Keratinocyte (primary cell): ENCODE data around the gene HK2. TPM values are rescaled to one million over a fixed set of nuclear protein-coding genes. Genes with fewer than 3 reads are reported as not detected.
A peak's percentile ranks its signal among the peaks of the same experiment; 100 is the strongest.

ENCODE experiments used
- DNase-seq: peaks from one replicate; pipeline ENCODE4 v3.0.0-alpha.2; 2011; ENCODE audit warnings: low read depth, missing footprints, low spot score
- FAIRE-seq: peaks from 2 replicates; lab custom pipeline; 2011; peaks lifted over from hg19 to GRCh38; lab: Jason Lieb, UNC
- H2AFZ ChIP-seq: 2 replicates; pipeline ENCODE4 v1.6.0; 2012; ENCODE audit warnings: low read length, control low read depth, inconsistent platforms; ENCODE audit not compliant: control insufficient read depth
- H3K27ac ChIP-seq: 2 replicates; pipeline ENCODE4 v1.5.1; 2011; ENCODE audit warnings: low read length; ENCODE audit not compliant: control insufficient read depth, insufficient read depth
- H3K27me3 ChIP-seq: 3 replicates; pipeline ENCODE4 v1.6.0; 2011; ENCODE audit warnings: low read length; ENCODE audit not compliant: control insufficient read depth, insufficient read depth; ENCODE audit errors: extremely low read depth
- H3K36me3 ChIP-seq, 2 experiments: 2 replicates in 1 of 2; 3 replicates in 1 of 2; pipeline ENCODE4 v1.5.1; 2011; ENCODE audit warnings: low read length in 2 of 2, mild to moderate bottlenecking in 1 of 2; ENCODE audit not compliant: control insufficient read depth in 2 of 2, insufficient read depth in 2 of 2; ENCODE audit errors: extremely low read depth in 1 of 2
- H3K4me1 ChIP-seq: 3 replicates; pipeline ENCODE4 v1.5.1; 2011; ENCODE audit warnings: low read length; ENCODE audit not compliant: control insufficient read depth, insufficient read depth; ENCODE audit errors: extremely low read depth
- H3K4me2 ChIP-seq: 3 replicates; pipeline ENCODE4 v1.6.0; 2011; ENCODE audit warnings: low read depth, low read length; ENCODE audit not compliant: control insufficient read depth, insufficient read depth; ENCODE audit errors: extremely low read depth
- H3K4me3 ChIP-seq, 3 experiments: fragments of 200-600 bp in 1 of 3; sonication (generic) in 1 of 3; 2 replicates in 2 of 3; 3 replicates in 1 of 3; pipeline ENCODE4 v1.5.1; 2011 to 2016; ENCODE audit warnings: low read length in 3 of 3, mild to moderate bottlenecking in 3 of 3, control low read depth in 2 of 3, inconsistent platforms in 1 of 3, low read depth in 1 of 3, mixed read lengths in 1 of 3, mixed run types in 1 of 3, moderate library complexity in 1 of 3; ENCODE audit not compliant: control insufficient read depth in 2 of 3, insufficient read depth in 2 of 3; ENCODE audit errors: extremely low read depth in 1 of 3
- H3K79me2 ChIP-seq: 2 replicates; pipeline ENCODE4 v1.6.0; 2012; ENCODE audit warnings: low read length; ENCODE audit not compliant: control insufficient read depth, insufficient read depth
- H3K9ac ChIP-seq: 3 replicates; pipeline ENCODE4 v1.6.0; 2011; ENCODE audit warnings: low read length; ENCODE audit not compliant: control insufficient read depth, insufficient read depth; ENCODE audit errors: extremely low read depth
- H3K9me1 ChIP-seq: 3 replicates; pipeline ENCODE4 v1.6.0; 2011; ENCODE audit warnings: low read length; ENCODE audit not compliant: control insufficient read depth, insufficient read depth; ENCODE audit errors: extremely low read depth
- H3K9me3 ChIP-seq: 2 replicates; pipeline ENCODE4 v1.5.1; 2012; ENCODE audit warnings: low read depth, low read length; ENCODE audit not compliant: control insufficient read depth
- H4K20me1 ChIP-seq: 3 replicates; pipeline ENCODE4 v1.6.0; 2011; ENCODE audit warnings: low read length; ENCODE audit not compliant: control insufficient read depth, insufficient read depth; ENCODE audit errors: extremely low read depth
- EZH2 ChIP-seq: IDR thresholded peaks from one replicate; pipeline ENCODE4 v1.6.1; 2012; ENCODE audit warnings: inconsistent platforms, mild to moderate bottlenecking, low read length, moderate library complexity
- dilution Hi-C: fragments of 300-500 bp; cut with MboI; formaldehyde crosslinking; loops from one replicate; pipeline ENCODE4 v1.7.0; 2020; ENCODE audit warnings: low sequenced_read_pairs; ENCODE audit not compliant: extremely low pct_ligation_motif_present
- polyA plus RNA-seq, 5 experiments: library from polyadenylated mRNA; depleted of rRNA in 3 of 5; stranded (reverse) in 3 of 5; stranded (forward) in 1 of 5; unstranded in 1 of 5; fragments of >200 nt; gene quantifications; 1 replicate in 1 of 5; 2 replicates in 3 of 5; 3 replicates in 1 of 5; pipeline versions ENCODE4 v1.2.1 to v1.2.3, GENCODE V29; 2011 to 2012; ENCODE audit warnings: missing spikeins in 2 of 5, low read depth in 1 of 5, low replicate concordance in 1 of 5
- TF ChIP-seq, protein P1 (sequence below), 3 experiments: IDR thresholded peaks in 1 of 3; conservative IDR thresholded peaks in 1 of 3; optimal IDR thresholded peaks in 1 of 3; 2 replicates in 2 of 3; 3 replicates in 1 of 3; pipeline versions ENCODE3 to v1.5.1; 2011; ENCODE audit warnings: low read length in 3 of 3, mild to moderate bottlenecking in 3 of 3, moderate library complexity in 2 of 3, control low read depth in 1 of 3, inconsistent platforms in 1 of 3; ENCODE audit not compliant: insufficient read depth in 2 of 3; ENCODE audit errors: extremely low read depth in 1 of 3

HK2 gene
- polyA plus RNA-seq, 1 donor (not counting 4 experiments of a cell fraction or from before 2014, with no cell fraction given), result 27.1 TPM

GRCh38 chr2:74864728-74865722, 31.1 kb downstream of the HK2 start:
- TF ChIP-seq EZH2, result no peak
- TF ChIP-seq, protein P1, sequence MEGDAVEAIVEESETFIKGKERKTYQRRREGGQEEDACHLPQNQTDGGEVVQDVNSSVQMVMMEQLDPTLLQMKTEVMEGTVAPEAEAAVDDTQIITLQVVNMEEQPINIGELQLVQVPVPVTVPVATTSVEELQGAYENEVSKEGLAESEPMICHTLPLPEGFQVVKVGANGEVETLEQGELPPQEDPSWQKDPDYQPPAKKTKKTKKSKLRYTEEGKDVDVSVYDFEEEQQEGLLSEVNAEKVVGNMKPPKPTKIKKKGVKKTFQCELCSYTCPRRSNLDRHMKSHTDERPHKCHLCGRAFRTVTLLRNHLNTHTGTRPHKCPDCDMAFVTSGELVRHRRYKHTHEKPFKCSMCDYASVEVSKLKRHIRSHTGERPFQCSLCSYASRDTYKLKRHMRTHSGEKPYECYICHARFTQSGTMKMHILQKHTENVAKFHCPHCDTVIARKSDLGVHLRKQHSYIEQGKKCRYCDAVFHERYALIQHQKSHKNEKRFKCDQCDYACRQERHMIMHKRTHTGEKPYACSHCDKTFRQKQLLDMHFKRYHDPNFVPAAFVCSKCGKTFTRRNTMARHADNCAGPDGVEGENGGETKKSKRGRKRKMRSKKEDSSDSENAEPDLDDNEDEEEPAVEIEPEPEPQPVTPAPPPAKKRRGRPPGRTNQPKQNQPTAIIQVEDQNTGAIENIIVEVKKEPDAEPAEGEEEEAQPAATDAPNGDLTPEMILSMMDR (optimal IDR thresholded peaks at IDR 0.05 in 1 of 3, IDR thresholded peaks at IDR 0.05 in 1 of 3, conservative IDR thresholded peaks at IDR 0.05 in 1 of 3; ENCODE audit: extremely low read depth in 1 of 3, insufficient read depth in 2 of 3, low read length in 3 of 3), result peak in 1 of 3 experiments; percentile 12
- H3K4me1 ChIP-seq, result peaks cover 7% of the 10 kb centered on the region
- dilution Hi-C loops, result loop anchor here (25.0 kb wide), 1 partner anchor 128 kb away; no protein-coding TSS in a partner anchor
- H3K27me3 ChIP-seq, result no peaks in the 10 kb centered on the region
- H2AFZ ChIP-seq, result no peak overlapping the region
- peaks cover 6 to 31% of the 10 kb centered on the region in 2 experiments for H3K36me3 ChIP-seq
- no peak for FAIRE-seq
- no peak overlapping the region for H3K27ac ChIP-seq
- no peak overlapping the region for H3K9ac ChIP-seq
- no peak overlapping the region for H3K4me3 ChIP-seq
- peaks cover 2% of the 10 kb centered on the region for H3K9me1 ChIP-seq
- peaks cover 48% of the 10 kb centered on the region for H3K79me2 ChIP-seq
- no peaks in the 10 kb centered on the region for H3K9me3 ChIP-seq
- H3K4me2 ChIP-seq, result no peak overlapping the region
- DNase-seq, result no peak
- peaks cover 8% of the 10 kb centered on the region for H4K20me1 ChIP-seq

DNA sequence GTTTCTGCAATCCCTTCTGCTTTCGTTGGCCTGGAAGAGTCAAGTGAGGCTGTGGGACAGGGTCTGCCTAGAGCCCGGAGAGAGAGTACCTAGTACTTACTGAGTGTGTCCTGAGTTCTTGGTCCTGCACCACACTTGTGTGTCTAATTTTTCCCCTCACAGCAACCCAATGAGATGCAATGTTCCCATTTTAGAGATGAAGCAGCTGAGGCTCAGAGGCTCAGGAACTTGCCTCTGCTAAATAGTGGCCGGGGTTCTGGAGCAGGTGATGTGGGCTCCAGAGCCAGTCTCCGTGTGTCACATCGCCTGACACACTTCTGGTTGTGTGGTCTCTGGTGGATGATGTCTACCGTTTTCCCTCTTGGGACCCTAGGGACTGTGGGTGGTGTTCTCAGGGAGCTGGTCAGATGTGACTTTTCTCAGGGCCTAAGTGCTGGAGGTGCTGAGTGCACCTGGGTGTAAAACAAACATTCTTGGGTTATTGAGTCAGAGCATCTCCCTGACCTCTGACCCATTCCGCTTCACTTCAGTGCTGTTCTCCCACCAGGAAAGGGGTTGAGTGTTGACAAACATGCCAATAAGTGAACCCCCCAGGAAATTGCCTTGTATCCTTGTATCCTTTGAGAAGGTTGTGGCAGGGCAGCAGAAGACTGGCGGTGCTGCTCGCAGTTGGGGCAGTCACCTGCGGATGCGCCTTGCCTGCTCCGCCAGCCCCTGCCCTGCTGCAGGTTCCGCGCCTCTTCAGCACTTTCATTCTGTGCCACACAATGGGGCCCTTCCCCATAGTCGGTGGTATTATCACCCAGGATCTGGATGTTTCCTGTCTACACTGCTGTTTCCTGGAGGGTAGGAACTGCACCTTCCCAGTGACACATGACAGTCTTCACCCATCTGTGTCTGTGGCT, 32.1 kb downstream of the HK2 start:
- FAIRE-seq, result no peak
- Histone ChIP-seq H4K20me1 (peaks cover 8% of the 10 kb centered on the region), H3K4me2 (no peak overlapping the region), H3K4me1 (peaks cover 7% of the 10 kb centered on the region), H3K27me3 (no peaks in the 10 kb centered on the region), H3K79me2 (peaks cover 50% of the 10 kb centered on the region), H3K9me3 (no peaks in the 10 kb centered on the region), H3K36me3 (peaks cover 6 to 35% of the 10 kb centered on the region in 2 experiments), H3K4me3 (no peak overlapping the region), H3K27ac (no peak overlapping the region), H3K9ac (no peak overlapping the region), H2AFZ (no peak overlapping the region), H3K9me1 (peaks cover 2% of the 10 kb centered on the region)
- dilution Hi-C loops, result loop anchor here (25.0 kb wide), 1 partner anchor 129 kb away; no protein-coding TSS in a partner anchor
- DNase-seq, result no peak
- TF ChIP-seq, protein P1 (optimal IDR thresholded peaks at IDR 0.05 in 1 of 3, IDR thresholded peaks at IDR 0.05 in 1 of 3, conservative IDR thresholded peaks at IDR 0.05 in 1 of 3; ENCODE audit: extremely low read depth in 1 of 3, insufficient read depth in 2 of 3, low read length in 3 of 3), result no peak
- TF ChIP-seq EZH2, result no peak
